IMR-90 (cell line): ENCODE data around the gene GAL3ST1. TPM values are rescaled to one million over a fixed set of nuclear protein-coding genes. Genes with fewer than 3 reads are reported as not detected.

Experiments used
- ATAC-seq: fragments of 200-7000 bp; cut with Tn5 transposase; 2 replicates; pipeline ENCODE4 v1.9.1; 2020; ENCODE audit warnings: low read depth, mild to moderate bottlenecking, moderate library complexity
- BruUV-seq: library from RNA; stranded (reverse); fragments of 400-500 nt; replicated peaks from 2 replicates; lab custom pipeline; 2021; lab: Mats Ljungman, UMichigan
- CTCF ChIA-PET: fragments of 300-600 bp; formaldehyde crosslinking; extraction: SDS; loops from one replicate; lab custom pipeline; 2021; ENCODE audit warnings: antibody characterized with exemption; lab: Yijun Ruan, JAX
- POLR2A ChIA-PET: fragments of 300-600 bp; sonication (Branson Sonifier 250); formaldehyde crosslinking; loops from one replicate; lab custom pipeline; 2022; ENCODE audit warnings: antibody characterized with exemption; ENCODE audit not compliant: unreplicated experiment; lab: Charles Lee
- DNase-seq: peaks from one replicate; pipeline ENCODE4 v3.0.0; 2013
- H2AFZ ChIP-seq: replicated peaks from 2 replicates; pipeline ENCODE3; 2013; ENCODE audit warnings: low read length, mild to moderate bottlenecking; ENCODE audit not compliant: poor library complexity
- H2AK5ac ChIP-seq: 2 replicates; pipeline ENCODE4 v1.6.1; 2013; ENCODE audit warnings: low read depth, low read length, inconsistent platforms
- H2AK9ac ChIP-seq: replicated peaks from 2 replicates; pipeline ENCODE3; 2013; ENCODE audit warnings: mild to moderate bottlenecking, low read depth, low read length, moderate library complexity; ENCODE audit not compliant: poor library complexity
- H2BK120ac ChIP-seq: 2 replicates; pipeline ENCODE4 v1.6.1; 2013; ENCODE audit warnings: low read depth, low read length, inconsistent platforms
- H2BK15ac ChIP-seq: 3 replicates; pipeline ENCODE4 v1.6.1; 2013; ENCODE audit warnings: low read depth, low read length, inconsistent platforms
- H2BK20ac ChIP-seq: 2 replicates; pipeline ENCODE4 v1.6.1; 2013; ENCODE audit warnings: low read depth, mild to moderate bottlenecking, inconsistent platforms, low read length, moderate library complexity
- H2BK5ac ChIP-seq: 2 replicates; pipeline ENCODE4 v1.6.1; 2013; ENCODE audit warnings: mild to moderate bottlenecking, low read depth, low read length, inconsistent platforms; ENCODE audit not compliant: poor library complexity, severe bottlenecking
- H3K14ac ChIP-seq: replicated peaks from 2 replicates; pipeline ENCODE4 v1.6.1; 2013; ENCODE audit warnings: low read depth, low read length, inconsistent platforms
- H3K18ac ChIP-seq: 2 replicates; pipeline ENCODE4 v1.6.1; 2013; ENCODE audit warnings: low read depth, low read length, control low read depth
- H3K23ac ChIP-seq: 2 replicates; pipeline ENCODE4 v1.6.1; 2013; ENCODE audit warnings: low read depth, low read length, inconsistent platforms
- H3K27ac ChIP-seq: 2 replicates; pipeline ENCODE4 v1.5.1; 2013; ENCODE audit warnings: mild to moderate bottlenecking, control low read depth, low read length; ENCODE audit not compliant: insufficient read depth
- H3K27me3 ChIP-seq: 2 replicates; pipeline ENCODE4 v1.6.1; 2013; ENCODE audit warnings: low read length; ENCODE audit not compliant: control insufficient read depth, insufficient read depth
- H3K36me3 ChIP-seq: 2 replicates; pipeline ENCODE4 v1.6.1; 2013; ENCODE audit warnings: low read length, mixed read lengths; ENCODE audit not compliant: control insufficient read depth, insufficient read depth
- H3K4ac ChIP-seq: 2 replicates; pipeline ENCODE4 v1.6.1; 2013; ENCODE audit warnings: low read depth, low read length, inconsistent platforms
- H3K4me1 ChIP-seq: 2 replicates; pipeline ENCODE4 v1.6.1; 2013; ENCODE audit warnings: low read length, mixed read lengths; ENCODE audit not compliant: control insufficient read depth, insufficient read depth
- H3K4me2 ChIP-seq: 2 replicates; pipeline ENCODE4 v1.6.1; 2013; ENCODE audit warnings: low read depth, mild to moderate bottlenecking, control low read depth, low read length, moderate library complexity
- H3K4me3 ChIP-seq: 2 replicates; pipeline ENCODE4 v1.5.1; 2013; ENCODE audit warnings: low read depth, mild to moderate bottlenecking, control low read depth, low read length, moderate library complexity; ENCODE audit not compliant: insufficient read depth
- H3K56ac ChIP-seq: 2 replicates; pipeline ENCODE4 v1.6.1; 2013; ENCODE audit warnings: low read length, inconsistent platforms; ENCODE audit not compliant: insufficient read depth; ENCODE audit errors: extremely low read depth
- H3K79me1 ChIP-seq, 2 experiments: 2 replicates each; pipeline ENCODE4 v1.6.1; 2013; ENCODE audit warnings: low read length in 2 of 2, inconsistent platforms in 1 of 2, low read depth in 1 of 2
- H3K9ac ChIP-seq: 2 replicates; pipeline ENCODE4 v1.6.1; 2013; ENCODE audit warnings: low read depth, low read length, control low read depth
- H3K9me1 ChIP-seq: 2 replicates; pipeline ENCODE4 v1.6.1; 2013; ENCODE audit warnings: low read length, inconsistent platforms; ENCODE audit not compliant: insufficient read depth
- H3K9me3 ChIP-seq: 2 replicates; pipeline ENCODE4 v1.6.1; 2013; ENCODE audit warnings: low read length; ENCODE audit not compliant: control insufficient read depth, insufficient read depth
- H4K20me1 ChIP-seq: 2 replicates; pipeline ENCODE4 v1.6.1; 2013; ENCODE audit warnings: low read length, inconsistent platforms; ENCODE audit not compliant: insufficient read depth
- H4K5ac ChIP-seq: 2 replicates; pipeline ENCODE4 v1.6.1; 2013; ENCODE audit warnings: mild to moderate bottlenecking, low read depth, low read length, control low read depth
- H4K8ac ChIP-seq, 2 experiments: 2 replicates each; pipeline ENCODE4 v1.6.1; 2013; ENCODE audit warnings: low read depth in 2 of 2, low read length in 2 of 2, control low read depth in 1 of 2, inconsistent platforms in 1 of 2
- H4K91ac ChIP-seq: 2 replicates; pipeline ENCODE4 v1.6.1; 2013; ENCODE audit warnings: low read depth, low read length, inconsistent platforms; ENCODE audit not compliant: insufficient read depth
- BHLHE40 ChIP-seq: fragments of 150-350 bp; IDR thresholded peaks from 2 replicates; pipeline ENCODE4 v1.6.1; 2016; ENCODE audit warnings: mild to moderate bottlenecking, low read depth, low read length
- CEBPB ChIP-seq: IDR thresholded peaks from 2 replicates; pipeline ENCODE4 v1.6.1; 2012; ENCODE audit warnings: low read depth, low read length, improper control_type of control experiment
- CHD1 ChIP-seq: IDR thresholded peaks from 2 replicates; pipeline ENCODE4 v1.6.1; 2012; ENCODE audit warnings: low read depth, low read length, improper control_type of control experiment
- FOS ChIP-seq: fragments of 150-350 bp; IDR thresholded peaks from 2 replicates; pipeline ENCODE4 v1.6.1; 2016; ENCODE audit warnings: low read depth, low read length
- MAZ ChIP-seq: IDR thresholded peaks from 2 replicates; pipeline ENCODE4 v1.6.1; 2012; ENCODE audit warnings: low read depth, mild to moderate bottlenecking, low read length, improper control_type of control experiment, moderate library complexity, borderline replicate concordance
- MXI1 ChIP-seq: IDR thresholded peaks from 2 replicates; pipeline ENCODE4 v1.6.1; 2012; ENCODE audit warnings: low read depth, mild to moderate bottlenecking, low read length, moderate library complexity, borderline replicate concordance
- NFE2L2 ChIP-seq: fragments of 150-350 bp; IDR thresholded peaks from 2 replicates; pipeline ENCODE4 v1.6.1; 2016; ENCODE audit warnings: low read depth, mild to moderate bottlenecking, low read length
- RAD21 ChIP-seq: IDR thresholded peaks from 2 replicates; pipeline ENCODE4 v1.6.1; 2012; ENCODE audit warnings: low read length, improper control_type of control experiment
- RCOR1 ChIP-seq: IDR thresholded peaks from 2 replicates; pipeline ENCODE4 v1.6.1; 2012; ENCODE audit warnings: mild to moderate bottlenecking, low read length, improper control_type of control experiment; ENCODE audit not compliant: insufficient replicate concordance
- RFX5 ChIP-seq: IDR thresholded peaks from 2 replicates; pipeline ENCODE4 v1.8.0; 2012; ENCODE audit warnings: low read depth, mild to moderate bottlenecking, low read length, moderate library complexity
- SMC3 ChIP-seq: fragments of 150-350 bp; IDR thresholded peaks from 2 replicates; pipeline ENCODE4 v1.6.1; 2016; ENCODE audit warnings: low read depth, mild to moderate bottlenecking, antibody characterized with exemption, low read length, moderate library complexity
- WGBS, 2 experiments: methylation state at CpG; one replicate each; pipeline versions ENCODE4 v1.1.5 to v1.1.7; 2013; ENCODE audit warnings: missing lambda C conversion rate in 2 of 2; ENCODE audit not compliant: insufficient read length in 1 of 2; ENCODE audit errors: extremely low coverage in 2 of 2; 5-methylcytosine and 5-hydroxymethylcytosine counted together
- dilution Hi-C: fragments of 300-500 bp; cut with HindIII; formaldehyde crosslinking; loops from one replicate; pipeline ENCODE4 v1.14.3; 2018; ENCODE audit warnings: low sequenced_read_pairs; ENCODE audit not compliant: unreplicated experiment
- in situ Hi-C: fragments of 300-500 bp; cut with MboI; formaldehyde crosslinking; loops from 3 replicates; pipeline ENCODE4 v1.14.3; 2019; ENCODE audit warnings: low sequenced_read_pairs, inconsistent platforms, mixed read lengths
- intact Hi-C: fragments of 100-400 bp; cut with micrococcal nuclease; formaldehyde crosslinking; loops from 2 replicates; pipeline ENCODE4 v1.10.0; 2022
- polyA plus RNA-seq, 3 experiments: library from polyadenylated mRNA; depleted of rRNA; stranded (reverse); fragments of >200 nt; gene quantifications; 2 replicates each; pipeline ENCODE4 v1.2.3, GENCODE V29; 2012; ENCODE audit warnings: low replicate concordance in 1 of 3
- total RNA-seq: library from RNA; depleted of rRNA; stranded (reverse); fragments of >200 nt; gene quantifications from 2 replicates; pipeline ENCODE4 v1.2.3, GENCODE V29; 2012
- TF ChIP-seq, protein P1 (sequence below): fragments of 150-350 bp; IDR thresholded peaks from 2 replicates; pipeline ENCODE4 v1.6.1; 2017; ENCODE audit warnings: mild to moderate bottlenecking, antibody characterized with exemption, low read length, low read depth
- TF ChIP-seq, protein P2 (sequence below): conservative IDR thresholded peaks from 2 replicates; pipeline ENCODE4 v1.5.1; 2012; ENCODE audit warnings: mild to moderate bottlenecking, low read depth, low read length, improper control_type of control experiment

Gene GAL3ST1
- total and polyA plus RNA-seq, 2 of the 4 experiments (the other 2 are of a cell fraction) = not detected

DNA sequence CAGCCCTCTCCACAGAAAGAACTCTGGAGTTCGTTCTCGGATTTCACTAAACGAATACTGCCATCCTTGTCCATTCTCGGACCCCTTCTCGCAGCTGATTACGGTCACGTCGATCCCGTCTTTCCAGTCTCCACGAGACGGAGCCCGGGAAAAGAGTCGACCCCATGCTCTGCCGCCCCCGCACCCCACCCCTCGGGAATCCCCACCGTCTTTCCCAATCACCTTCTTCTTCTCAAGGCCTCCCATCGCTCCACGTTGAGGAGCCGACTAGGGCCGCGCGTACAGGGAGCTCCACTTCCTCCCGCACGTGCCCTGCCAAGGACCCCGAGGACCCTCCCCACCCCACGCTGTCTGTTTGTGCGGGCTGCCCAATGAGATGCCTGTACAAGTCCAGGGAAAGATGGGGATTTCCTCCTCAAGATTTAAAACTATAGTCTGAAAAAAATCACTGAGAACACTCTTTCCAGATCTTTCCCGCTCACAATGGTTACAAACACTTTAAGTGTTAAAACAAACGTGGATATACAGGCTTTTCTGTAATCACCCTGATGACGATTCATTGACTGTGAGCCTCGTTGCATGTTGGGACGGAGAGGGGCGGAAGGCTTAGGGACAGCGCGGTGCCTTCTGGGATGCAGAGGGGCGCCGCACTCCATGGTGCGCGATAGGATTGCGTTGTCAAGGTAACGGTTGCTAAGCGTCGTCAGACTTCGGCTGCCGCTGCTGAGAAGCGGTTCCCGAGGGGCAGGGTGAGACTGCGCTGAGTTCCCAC lies 17.3 kb upstream of the GAL3ST1 start, which contains the start of gene PES1:
Gene PES1, minus strand, starts transcription at position 323 of the 772 bp plus-strand sequence. Its CDS starts 77 bp downstream, at position 246.
- Histone ChIP-seq H3K4ac (peak within 1 kb of the TSS; percentile 67), H2AFZ (peak within 1 kb of the TSS; percentile 73), H3K14ac (peak within 1 kb of the TSS; percentile 71), H4K91ac (peak within 1 kb of the TSS; percentile 65), H3K4me1 (no peaks in the 10 kb centered on the region), H3K9me3 (no peaks in the 10 kb centered on the region), H2AK5ac (peak within 1 kb of the TSS; percentile 81), H2AK9ac (peak within 1 kb of the TSS; percentile 87), H3K56ac (peak within 1 kb of the TSS; percentile 92), H3K4me3 (peak within 1 kb of the TSS; percentile 96), H3K27me3 (peaks cover 11% of the 10 kb centered on the region), H2BK120ac (peak within 1 kb of the TSS; percentile 80), H3K79me1 (peaks cover 31 to 38% of the 10 kb centered on the region in 2 experiments), H3K4me2 (peak within 1 kb of the TSS; percentile 99), H3K27ac (peak within 1 kb of the TSS; percentile 67), H2BK5ac (peak within 1 kb of the TSS; percentile 98), H2BK15ac (peak within 1 kb of the TSS; percentile 49; the same call in 1 of the 3 replicates), H3K36me3 (peaks cover 22% of the 10 kb centered on the region), H3K23ac (peak within 1 kb of the TSS; percentile 64), H3K9me1 (0 out of 2 replicates have a peak, but pooled peaks cover 4% of the 10 kb centered on the region), H4K5ac (peak within 1 kb of the TSS; percentile 81), H3K18ac (peak within 1 kb of the TSS; percentile 86), H4K20me1 (peaks cover 11% of the 10 kb centered on the region; the same call in 1 of the 2 replicates), H2BK20ac (peak within 1 kb of the TSS; percentile 35; the same call in 1 of the 2 replicates), H3K9ac (peak within 1 kb of the TSS; percentile 90), H4K8ac (peak within 1 kb of the TSS; percentile 86 to 88)
- DNase-seq (peak; percentile 99), ATAC-seq (peak; percentile 99)
- no TSS peak for BruUV-seq
- 1% methylated on average over 16 of the region's 49 CpGs; no CpG with 5 or more reads in 1 of the 2 experiments for WGBS, 2 experiments
- in situ Hi-C loops = no loop called here
- CTCF ChIA-PET = interaction anchor here (1.1 to 1.4 kb wide), 2 partner anchors 9 to 14 kb away, joined by 3 read pairs; no protein-coding TSS in a partner anchor
- intact Hi-C loops = no loop called here
- dilution Hi-C loops = no loop called here
- POLR2A ChIA-PET = no interaction called here
- TF ChIP-seq SMC3 = no peak
- TF ChIP-seq, protein P1, sequence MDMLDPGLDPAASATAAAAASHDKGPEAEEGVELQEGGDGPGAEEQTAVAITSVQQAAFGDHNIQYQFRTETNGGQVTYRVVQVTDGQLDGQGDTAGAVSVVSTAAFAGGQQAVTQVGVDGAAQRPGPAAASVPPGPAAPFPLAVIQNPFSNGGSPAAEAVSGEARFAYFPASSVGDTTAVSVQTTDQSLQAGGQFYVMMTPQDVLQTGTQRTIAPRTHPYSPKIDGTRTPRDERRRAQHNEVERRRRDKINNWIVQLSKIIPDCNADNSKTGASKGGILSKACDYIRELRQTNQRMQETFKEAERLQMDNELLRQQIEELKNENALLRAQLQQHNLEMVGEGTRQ = peak; percentile 88
- TF ChIP-seq MXI1 = peak; percentile 99
- peak; percentile 54; the same call in 1 of the 2 replicates for TF ChIP-seq MAZ
- no peak for TF ChIP-seq CHD1
- TF ChIP-seq RCOR1 = no peak
- peak; percentile 99 for TF ChIP-seq BHLHE40
- TF ChIP-seq RAD21 = no peak
- TF ChIP-seq RFX5 = peak; percentile 68
- TF ChIP-seq CEBPB = no peak
- 0 out of 2 replicates have a peak, but pooled peaks have one; percentile 15 for TF ChIP-seq FOS
- TF ChIP-seq, protein P2, sequence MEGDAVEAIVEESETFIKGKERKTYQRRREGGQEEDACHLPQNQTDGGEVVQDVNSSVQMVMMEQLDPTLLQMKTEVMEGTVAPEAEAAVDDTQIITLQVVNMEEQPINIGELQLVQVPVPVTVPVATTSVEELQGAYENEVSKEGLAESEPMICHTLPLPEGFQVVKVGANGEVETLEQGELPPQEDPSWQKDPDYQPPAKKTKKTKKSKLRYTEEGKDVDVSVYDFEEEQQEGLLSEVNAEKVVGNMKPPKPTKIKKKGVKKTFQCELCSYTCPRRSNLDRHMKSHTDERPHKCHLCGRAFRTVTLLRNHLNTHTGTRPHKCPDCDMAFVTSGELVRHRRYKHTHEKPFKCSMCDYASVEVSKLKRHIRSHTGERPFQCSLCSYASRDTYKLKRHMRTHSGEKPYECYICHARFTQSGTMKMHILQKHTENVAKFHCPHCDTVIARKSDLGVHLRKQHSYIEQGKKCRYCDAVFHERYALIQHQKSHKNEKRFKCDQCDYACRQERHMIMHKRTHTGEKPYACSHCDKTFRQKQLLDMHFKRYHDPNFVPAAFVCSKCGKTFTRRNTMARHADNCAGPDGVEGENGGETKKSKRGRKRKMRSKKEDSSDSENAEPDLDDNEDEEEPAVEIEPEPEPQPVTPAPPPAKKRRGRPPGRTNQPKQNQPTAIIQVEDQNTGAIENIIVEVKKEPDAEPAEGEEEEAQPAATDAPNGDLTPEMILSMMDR = no peak
- no peak for TF ChIP-seq NFE2L2
